Omental fat pad (tissue), 4 donors: ENCODE results near the gene ENO1. TPM values are rescaled to one million over a fixed set of nuclear protein-coding genes. Genes with fewer than 3 reads are reported as not detected.

Experiments used
- ATAC-seq: fragments of 150-250 bp; one replicate; pipeline ENCODE4 v1.9.1; 2016; ENCODE audit warnings: mild to moderate bottlenecking, moderate library complexity; ENCODE audit not compliant: low FRiP score
- DNase-seq: peaks from one replicate; pipeline ENCODE4 v3.0.0-alpha.2; 2019; ENCODE audit warnings: low spot score
- CTCF ChIP-seq, 3 donors: fragments of 450-650 bp; IDR thresholded peaks; one replicate each; pipeline ENCODE4 v1.5.1; 2016 to 2017; ENCODE audit warnings: antibody characterized with exemption in 3 of 3, mild to moderate bottlenecking in 3 of 3, moderate library complexity in 2 of 3
- total RNA-seq, 4 donors: library from RNA; depleted of rRNA; stranded (reverse); fragments of >200 nt; gene quantifications; one replicate each; pipeline ENCODE4 v1.1.0, GENCODE V29; 2016

The ENO1 gene
- total RNA-seq, 4 donors from 2014 or later: 322 to 1,205 (median 623) TPM

- DNase-seq (no peak), ATAC-seq (no peak)
- TF ChIP-seq CTCF (IDR thresholded peaks at IDR 0.05): no peak
These were observed 16.0 kb downstream of the ENO1 start for GRCh38 chr1:8862528-8862927.

GRCh38 chr1:8860738-8861516 lies 17.6 kb downstream of the ENO1 start:
- no peak for TF ChIP-seq CTCF (IDR thresholded peaks at IDR 0.05)
- ATAC-seq (no peak), DNase-seq (no peak)

- ATAC-seq: no peak
- no peak for DNase-seq
- TF ChIP-seq CTCF (IDR thresholded peaks at IDR 0.05): no peak
These were observed 19.4 kb downstream of the ENO1 start for GRCh38 chr1:8858888-8859706.

GRCh38 chr1:8858112-8858668 lies 20.3 kb downstream of the ENO1 start:
- TF ChIP-seq CTCF (IDR thresholded peaks at IDR 0.05): no peak
- ATAC-seq: no peak

GRCh38 chr1:8856689-8857412 lies 21.6 kb downstream of the ENO1 start:
- no peak for TF ChIP-seq CTCF (IDR thresholded peaks at IDR 0.05)
- DNase-seq: no peak
- no peak for ATAC-seq

More at GRCh38 chr1:8858112-8858668, 20.3 kb downstream of the ENO1 start:
- DNase-seq: no peak

GRCh38 chr1:8854240-8854639 lies 24.2 kb downstream of the ENO1 start:
- no peak for DNase-seq
- ATAC-seq: no peak
- TF ChIP-seq CTCF (IDR thresholded peaks at IDR 0.05): no peak
